Measurements from ENCODE around the gene COQ10A. TPM values are rescaled to one million over a fixed set of nuclear protein-coding genes. Genes with fewer than 3 reads are reported as not detected.

COQ10A gene
- total RNA-seq, 1 experiment from 2014 or later, result 24.4 TPM

GRCh38 chr12:56229916-56230431 is 36.8 kb upstream of the COQ10A start, which contains the start of gene SLC39A5:
TSS of gene SLC39A5 (plus strand) at chr12:56230051. CDS start at chr12:56231275, 1,224 bp downstream.
- peaks cover 5% of the 10 kb centered on the region; the same call in 1 of the 2 replicates for H3K36me3 Mint-ChIP-seq
- H3K9me3 Mint-ChIP-seq, result no peaks in the 10 kb centered on the region
- DNase-seq (ENCODE audit: low spot score) (no peak), ATAC-seq (no peak)
- POLR2A ChIA-PET, result interaction anchor here (1.9 kb wide), 1 partner anchor 8 kb away, joined by 11 read pairs; the partner anchor contains the start of gene RNF41
- CTCF ChIA-PET, result interaction anchor here (0.7 to 2.0 kb wide), 6 partner anchors 8 to 86 kb away, joined by 3 to 14 read pairs (median 5); partner anchors contain the start of genes ANKRD52, CNPY2 and RNF41
- no peak for TF ChIP-seq SMAD3 (CRISPR knock-in tag; IDR thresholded peaks at IDR 0.05; ENCODE audit: borderline replicate concordance)
- TF ChIP-seq FOXK1 (CRISPR knock-in tag; IDR thresholded peaks at IDR 0.05), result no peak
- TF ChIP-seq CREB1 (CRISPR knock-in tag; IDR thresholded peaks at IDR 0.05), result no peak
- no peak for TF ChIP-seq IRF1 (CRISPR knock-in tag; IDR thresholded peaks at IDR 0.05)
- TF ChIP-seq ZNF425 (CRISPR knock-in tag; conservative IDR thresholded peaks at IDR 0.05), result no peak
- no peak for TF ChIP-seq NFYB (CRISPR knock-in tag; conservative IDR thresholded peaks at IDR 0.05; ENCODE audit: low read depth)
- no peak for TF ChIP-seq HMGXB4 (CRISPR knock-in tag; IDR thresholded peaks at IDR 0.05)
- TF ChIP-seq CDX4 (CRISPR knock-in tag; IDR thresholded peaks at IDR 0.05; ENCODE audit: borderline replicate concordance), result no peak
- TF ChIP-seq OVOL2 (CRISPR knock-in tag; IDR thresholded peaks at IDR 0.05; ENCODE audit: borderline replicate concordance), result no peak
- TF ChIP-seq TCF7 (CRISPR knock-in tag; IDR thresholded peaks at IDR 0.05; ENCODE audit: low read depth), result no peak
- TF ChIP-seq PRDM15 (CRISPR knock-in tag; IDR thresholded peaks at IDR 0.05), result no peak
- no peak for TF ChIP-seq ZNF396 (CRISPR knock-in tag; IDR thresholded peaks at IDR 0.05; ENCODE audit: borderline replicate concordance)
- no peak for TF ChIP-seq MAX (CRISPR knock-in tag; IDR thresholded peaks at IDR 0.05)
- no peak for TF ChIP-seq KAT7 (CRISPR knock-in tag; IDR thresholded peaks at IDR 0.05; ENCODE audit: borderline replicate concordance)
- H3K4me1 Mint-ChIP-seq, result peaks cover 10% of the 10 kb centered on the region
- H3K27me3 Mint-ChIP-seq (ENCODE audit: low read depth), result peaks cover 21% of the 10 kb centered on the region
- H3K27ac Mint-ChIP-seq, result no peak within 1 kb of the TSS
- no peak within 1 kb of the TSS for H3K4me3 Mint-ChIP-seq
